ENCODE measurements around the gene DYNC1I2. TPM values are rescaled to one million over a fixed set of nuclear protein-coding genes. Genes with fewer than 3 reads are reported as not detected.
A peak's percentile ranks its signal among the peaks of the same experiment; 100 is the strongest.

Gene DYNC1I2
- total RNA-seq, 2 experiments from 2014 or later: 42.3 to 58.5 TPM

DNA sequence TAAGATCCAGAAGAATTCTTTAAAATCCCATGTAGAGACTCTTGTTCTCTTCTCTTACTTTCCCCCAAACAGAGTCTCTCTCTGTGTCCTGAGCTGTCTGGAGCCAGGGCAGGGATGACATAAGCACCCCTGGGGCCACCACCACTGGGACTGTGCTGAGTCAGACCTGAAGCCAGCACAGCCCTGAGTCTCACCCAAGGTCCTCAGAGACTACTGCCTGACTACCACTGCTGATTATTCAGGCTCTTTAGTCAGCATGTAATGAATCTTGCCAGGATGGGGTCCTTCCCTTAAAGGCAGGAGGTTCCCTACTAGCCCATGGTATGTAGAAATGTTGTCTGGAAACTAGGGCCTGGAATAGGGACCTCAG, 34.9 kb upstream of the DYNC1I2 start:
- intact Hi-C loops (cut with micrococcal nuclease; ENCODE audit: unreplicated experiment): no loop called here
- H3K4me1 ChIP-seq (ENCODE audit: insufficient read depth, low read length, poor library complexity, severe bottlenecking): peaks cover 33% of the 10 kb centered on the region
- TF ChIP-seq, protein P1, sequence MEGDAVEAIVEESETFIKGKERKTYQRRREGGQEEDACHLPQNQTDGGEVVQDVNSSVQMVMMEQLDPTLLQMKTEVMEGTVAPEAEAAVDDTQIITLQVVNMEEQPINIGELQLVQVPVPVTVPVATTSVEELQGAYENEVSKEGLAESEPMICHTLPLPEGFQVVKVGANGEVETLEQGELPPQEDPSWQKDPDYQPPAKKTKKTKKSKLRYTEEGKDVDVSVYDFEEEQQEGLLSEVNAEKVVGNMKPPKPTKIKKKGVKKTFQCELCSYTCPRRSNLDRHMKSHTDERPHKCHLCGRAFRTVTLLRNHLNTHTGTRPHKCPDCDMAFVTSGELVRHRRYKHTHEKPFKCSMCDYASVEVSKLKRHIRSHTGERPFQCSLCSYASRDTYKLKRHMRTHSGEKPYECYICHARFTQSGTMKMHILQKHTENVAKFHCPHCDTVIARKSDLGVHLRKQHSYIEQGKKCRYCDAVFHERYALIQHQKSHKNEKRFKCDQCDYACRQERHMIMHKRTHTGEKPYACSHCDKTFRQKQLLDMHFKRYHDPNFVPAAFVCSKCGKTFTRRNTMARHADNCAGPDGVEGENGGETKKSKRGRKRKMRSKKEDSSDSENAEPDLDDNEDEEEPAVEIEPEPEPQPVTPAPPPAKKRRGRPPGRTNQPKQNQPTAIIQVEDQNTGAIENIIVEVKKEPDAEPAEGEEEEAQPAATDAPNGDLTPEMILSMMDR (conservative IDR thresholded peaks at IDR 0.05; ENCODE audit: low read length): no peak
- no peak for TF ChIP-seq EZH2phosphoT487 (IDR thresholded peaks at IDR 0.05; ENCODE audit: borderline replicate concordance, low read depth, low read length)
- no peak overlapping the region for H3K27ac ChIP-seq (ENCODE audit: low read depth, low read length, poor library complexity, severe bottlenecking)
- peaks cover 13% of the 10 kb centered on the region; the same call in 1 of the 2 replicates for H3K36me3 ChIP-seq (ENCODE audit: insufficient read depth, low read length)
- no peak overlapping the region for H2AFZ ChIP-seq (ENCODE audit: low read length)
- H3K9me3 ChIP-seq (ENCODE audit: low read length): peaks cover 27% of the 10 kb centered on the region; the same call in 1 of the 2 replicates
- H3K9me2 ChIP-seq (ENCODE audit: insufficient read depth, low read length): no peaks in the 10 kb centered on the region
- CTCF ChIA-PET (ENCODE audit: unreplicated experiment): no interaction called here
- no peaks in the 10 kb centered on the region for H4K20me1 ChIP-seq (ENCODE audit: insufficient read depth, low read length)
- POLR2A ChIA-PET: no interaction called here
- DNase-seq (ENCODE audit: low spot score): no peak
- BruUV-seq (replicated peaks): no TSS peak
- H3K4me2 ChIP-seq (ENCODE audit: low read length): no peak overlapping the region
- no peak overlapping the region for H3K4me3 ChIP-seq (ENCODE audit: low read depth, low read length, poor library complexity, severe bottlenecking)
- no peaks in the 10 kb centered on the region for H3K79me2 ChIP-seq (ENCODE audit: insufficient read depth, low read depth, low read length)

DNA sequence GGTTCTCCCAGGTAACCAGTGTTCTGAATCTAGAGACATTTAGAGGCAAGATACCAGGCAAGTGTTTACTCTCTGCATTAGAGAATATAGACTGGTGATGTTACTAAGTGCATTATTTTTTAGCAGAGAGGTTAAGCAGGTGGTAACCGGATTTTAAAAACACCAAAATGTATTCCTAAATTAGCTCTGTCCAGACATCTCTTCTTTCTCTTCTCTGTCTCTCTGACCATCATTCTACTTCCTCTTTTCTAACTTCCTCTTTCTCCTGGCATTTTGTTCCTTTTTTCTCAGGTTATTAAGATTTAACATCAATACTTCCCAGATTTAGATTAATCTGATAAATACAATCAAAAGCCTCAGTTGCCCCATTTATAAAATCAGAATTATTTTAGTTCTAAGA, 31.7 kb upstream of the DYNC1I2 start:
- Histone ChIP-seq H4K20me1 (ENCODE audit: insufficient read depth, low read length) (no peaks in the 10 kb centered on the region), H3K4me2 (ENCODE audit: low read length) (peak overlapping the region; percentile 86), H3K9me3 (ENCODE audit: low read length) (peaks cover 27% of the 10 kb centered on the region; the same call in 1 of the 2 replicates), H3K4me1 (ENCODE audit: insufficient read depth, low read length, poor library complexity, severe bottlenecking) (peaks cover 33% of the 10 kb centered on the region), H3K9me2 (ENCODE audit: insufficient read depth, low read length) (no peaks in the 10 kb centered on the region), H2AFZ (ENCODE audit: low read length) (peak overlapping the region; percentile 88), H3K79me2 (ENCODE audit: insufficient read depth, low read depth, low read length) (no peaks in the 10 kb centered on the region), H3K4me3 (ENCODE audit: low read depth, low read length, poor library complexity, severe bottlenecking) (peak overlapping the region; percentile 57), H3K27ac (ENCODE audit: low read depth, low read length, poor library complexity, severe bottlenecking) (peak overlapping the region; percentile 94), H3K36me3 (ENCODE audit: insufficient read depth, low read length) (peaks cover 13% of the 10 kb centered on the region; the same call in 1 of the 2 replicates)
- DNase-seq (ENCODE audit: low spot score): peak; percentile 84
- TF ChIP-seq EZH2phosphoT487 (IDR thresholded peaks at IDR 0.05; ENCODE audit: borderline replicate concordance, low read depth, low read length): no peak
- TF ChIP-seq, protein P1 (conservative IDR thresholded peaks at IDR 0.05; ENCODE audit: low read length): no peak
- POLR2A ChIA-PET: interaction anchor here (0.6 to 2.4 kb wide), 5 partner anchors 9 to 1661 kb away, joined by 3 to 8 read pairs (median 3); partner anchors contain the start of gene DYNC1I2
- CTCF ChIA-PET (ENCODE audit: unreplicated experiment): interaction anchor here (1.0 kb wide), 1 partner anchor 267 kb away, joined by 3 read pairs; the partner anchor contains the start of gene HAT1
- no TSS peak for BruUV-seq (replicated peaks)
- intact Hi-C loops (cut with micrococcal nuclease; ENCODE audit: unreplicated experiment): no loop called here

DNA sequence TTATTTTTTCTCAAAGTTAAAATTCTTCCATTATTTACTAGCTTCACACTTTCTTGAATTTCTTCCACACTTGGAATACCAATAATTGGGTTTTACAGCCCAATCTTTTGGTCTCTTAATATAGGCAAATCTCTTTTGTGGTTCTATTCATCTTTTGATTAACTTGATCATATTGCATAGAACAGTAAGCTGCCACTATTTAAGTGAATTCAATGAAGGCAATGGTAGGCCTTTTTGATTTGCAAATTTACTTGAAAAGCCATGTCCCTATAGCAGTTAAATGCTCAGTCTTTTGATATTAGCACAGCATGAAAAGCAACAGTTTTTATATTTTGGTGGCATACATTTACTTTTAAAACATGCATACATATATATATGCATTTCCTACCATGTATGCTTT, 20.2 kb upstream of the DYNC1I2 start:
- no peak overlapping the region for H2AFZ ChIP-seq (ENCODE audit: low read length)
- no TSS peak for BruUV-seq (replicated peaks)
- TF ChIP-seq, protein P1 (conservative IDR thresholded peaks at IDR 0.05; ENCODE audit: low read length): no peak
- no peak for TF ChIP-seq EZH2phosphoT487 (IDR thresholded peaks at IDR 0.05; ENCODE audit: borderline replicate concordance, low read depth, low read length)
- H3K4me2 ChIP-seq (ENCODE audit: low read length): no peak overlapping the region
- no peaks in the 10 kb centered on the region for H4K20me1 ChIP-seq (ENCODE audit: insufficient read depth, low read length)
- no peak for DNase-seq (ENCODE audit: low spot score)
- POLR2A ChIA-PET: interaction anchor here (1.1 kb wide), 1 partner anchor 55 kb away, joined by 3 read pairs; no protein-coding TSS in a partner anchor
- no peaks in the 10 kb centered on the region for H3K9me3 ChIP-seq (ENCODE audit: low read length)
- H3K4me1 ChIP-seq (ENCODE audit: insufficient read depth, low read length, poor library complexity, severe bottlenecking): no peaks in the 10 kb centered on the region
- no peaks in the 10 kb centered on the region for H3K9me2 ChIP-seq (ENCODE audit: insufficient read depth, low read length)
- H3K36me3 ChIP-seq (ENCODE audit: insufficient read depth, low read length): no peaks in the 10 kb centered on the region
- no peak overlapping the region for H3K4me3 ChIP-seq (ENCODE audit: low read depth, low read length, poor library complexity, severe bottlenecking)
- no peak overlapping the region for H3K27ac ChIP-seq (ENCODE audit: low read depth, low read length, poor library complexity, severe bottlenecking)
- H3K79me2 ChIP-seq (ENCODE audit: insufficient read depth, low read depth, low read length): no peaks in the 10 kb centered on the region
- CTCF ChIA-PET (ENCODE audit: unreplicated experiment): no interaction called here
- intact Hi-C loops (cut with micrococcal nuclease; ENCODE audit: unreplicated experiment): no loop called here

Data from OCI-LY7 (cell line).